B cell (primary cell): ENCODE measurements around the gene NTM. TPM values are rescaled to one million over a fixed set of nuclear protein-coding genes. Genes with fewer than 3 reads are reported as not detected.

Experiments
- ATAC-seq: fragments of 200-7000 bp; cut with Tn5 transposase; one replicate; pipeline ENCODE4 v1.10.0; 2021; ENCODE audit warnings: low read depth, mild to moderate bottlenecking, moderate number of reproducible peaks, moderate library complexity
- CTCF ChIA-PET: fragments of 350-600 bp; sonication (Branson Sonifier 250); formaldehyde crosslinking; loops from one replicate; lab custom pipeline; 2021; ENCODE audit warnings: antibody characterized with exemption, inconsistent platforms; lab: Charles Lee
- POLR2A ChIA-PET: fragments of 350-600 bp; sonication (Branson Sonifier 250); formaldehyde crosslinking; loops from one replicate; lab custom pipeline; 2021; ENCODE audit warnings: antibody characterized with exemption; lab: Charles Lee
- DNase-seq: peaks from one replicate; pipeline ENCODE4 v3.0.0; 2013
- H2AFZ ChIP-seq: 2 replicates; pipeline ENCODE4 v1.6.1; 2012; ENCODE audit warnings: mild to moderate bottlenecking, low read depth, low read length; ENCODE audit not compliant: insufficient read depth, poor library complexity, severe bottlenecking
- H3K27ac ChIP-seq, 2 donors: 1 replicate in 1 of 2; 2 replicates in 1 of 2; pipeline ENCODE4 v1.5.1; 2012 to 2013; ENCODE audit warnings: low read length in 2 of 2, mild to moderate bottlenecking in 2 of 2, moderate library complexity in 1 of 2
- H3K27me3 ChIP-seq, 4 experiments: fragments of 200-600 bp in 1 of 4; sonication (generic) in 1 of 4; replicated peaks in 1 of 4; 1 replicate in 2 of 4; 2 replicates in 2 of 4; pipeline versions ENCODE4 v1.6.1 to v1.7.0; 2013 to 2016; ENCODE audit warnings: low read length in 3 of 4, mild to moderate bottlenecking in 2 of 4, mixed read lengths in 1 of 4, moderate library complexity in 1 of 4; ENCODE audit not compliant: insufficient read depth in 4 of 4, control insufficient read depth in 3 of 4; ENCODE audit errors: control extremely low read depth in 1 of 4
- H3K36me3 ChIP-seq, 2 experiments: replicated peaks in 1 of 2; 1 replicate in 1 of 2; 2 replicates in 1 of 2; pipeline versions ENCODE4 v1.6.1 to v1.7.1; 2013; ENCODE audit warnings: low read length in 1 of 2; ENCODE audit not compliant: insufficient read depth in 2 of 2, control insufficient read depth in 1 of 2; ENCODE audit errors: control extremely low read depth in 1 of 2, extremely low read depth in 1 of 2
- H3K4me1 ChIP-seq, 2 donors: fragments of 200-600 bp in 1 of 2; sonication (generic) in 1 of 2; 1 replicate in 1 of 2; 2 replicates in 1 of 2; pipeline versions ENCODE4 v1.5.1 to v1.6.1; 2013 to 2017; ENCODE audit warnings: low read length in 2 of 2; ENCODE audit not compliant: control insufficient read depth in 2 of 2, insufficient read depth in 2 of 2
- H3K4me2 ChIP-seq: replicated peaks from 2 replicates; pipeline ENCODE3; 2012; ENCODE audit warnings: mild to moderate bottlenecking, low read depth, low read length; ENCODE audit not compliant: poor library complexity, severe bottlenecking
- H3K4me3 ChIP-seq, 5 experiments: fragments of 200-600 bp in 1 of 5; sonication (generic) in 1 of 5; 1 replicate in 3 of 5; 2 replicates in 2 of 5; pipeline versions ENCODE4 v1.5.1 to v1.7.0; 2011 to 2016; ENCODE audit warnings: low read length in 4 of 5, mild to moderate bottlenecking in 4 of 5, low read depth in 2 of 5, control low read depth in 1 of 5, moderate library complexity in 1 of 5; ENCODE audit not compliant: insufficient read depth in 1 of 5; ENCODE audit errors: control extremely low read depth in 1 of 5, extremely low read depth in 1 of 5
- H3K79me2 ChIP-seq: fragments of 200-600 bp; sonication (generic); one replicate; pipeline ENCODE4 v1.6.0; 2016; ENCODE audit warnings: low read length; ENCODE audit not compliant: control insufficient read depth, insufficient read depth
- H3K9ac ChIP-seq: fragments of 200-600 bp; sonication (generic); 2 replicates; pipeline ENCODE4 v1.6.1; 2017; ENCODE audit warnings: mild to moderate bottlenecking, low read length, moderate library complexity
- H3K9me3 ChIP-seq, 3 donors: one replicate each; pipeline versions ENCODE4 v1.6.1 to v1.7.1; 2013; ENCODE audit warnings: low read length in 2 of 3; ENCODE audit not compliant: control insufficient read depth in 2 of 3, insufficient read depth in 1 of 3; ENCODE audit errors: control extremely low read depth in 1 of 3
- H4K20me1 ChIP-seq: 2 replicates; pipeline ENCODE4 v1.6.0; 2012; ENCODE audit warnings: mild to moderate bottlenecking, low read length; ENCODE audit not compliant: insufficient read depth, control insufficient read depth, poor library complexity, severe bottlenecking
- H3K27ac Mint-ChIP-seq: one replicate; pipeline ENCODE4 v1.8.0; 2021; ENCODE audit warnings: mixed read lengths
- H3K27me3 Mint-ChIP-seq: one replicate; pipeline ENCODE4 v1.8.0; 2021; ENCODE audit warnings: mixed read lengths
- H3K4me1 Mint-ChIP-seq: one replicate; pipeline ENCODE4 v1.8.0; 2021; ENCODE audit warnings: mixed read lengths
- H3K4me3 Mint-ChIP-seq: one replicate; pipeline ENCODE4 v1.8.0; 2021; ENCODE audit warnings: mixed read lengths
- H3K9me3 Mint-ChIP-seq: one replicate; pipeline ENCODE4 v1.8.0; 2022; ENCODE audit warnings: mixed read lengths; ENCODE audit not compliant: insufficient read depth
- CTCF ChIP-seq: fragments of 200-600 bp; IDR thresholded peaks from one replicate; pipeline ENCODE4 v1.8.0; 2022; ENCODE audit warnings: antibody characterized with exemption, mild to moderate bottlenecking
- EZH2 ChIP-seq: IDR thresholded peaks from 2 replicates; pipeline ENCODE4 v1.6.1; 2012; ENCODE audit warnings: borderline replicate concordance, low read depth, mild to moderate bottlenecking, moderate library complexity, low read length; ENCODE audit not compliant: insufficient read depth, poor library complexity, severe bottlenecking
- WGBS: methylation state at CpG from one replicate; pipeline ENCODE4 v1.1.5; 2013; ENCODE audit warnings: missing lambda C conversion rate; ENCODE audit not compliant: insufficient coverage; 5-methylcytosine and 5-hydroxymethylcytosine counted together
- intact Hi-C: fragments of 100-400 bp; cut with micrococcal nuclease; formaldehyde crosslinking; loops from one replicate; pipeline ENCODE4 v1.10.0; 2022
- polyA plus RNA-seq: library from polyadenylated mRNA; depleted of rRNA; stranded (reverse); fragments of >200 nt; gene quantifications from 2 replicates; pipeline ENCODE4 v1.2.3, GENCODE V29; 2012
- total RNA-seq, 2 donors: library from RNA; stranded (reverse); fragments of 120-200 nt in 1 of 2; gene quantifications; 1 replicate in 1 of 2; 2 replicates in 1 of 2; pipeline versions ENCODE4 v1.2.3 to v1.2.4, GENCODE V29; 2013 to 2022

NTM gene
- total and polyA plus RNA-seq, 2 donors (not counting 1 experiment from before 2014, with no cell fraction given) = not detected

DNA sequence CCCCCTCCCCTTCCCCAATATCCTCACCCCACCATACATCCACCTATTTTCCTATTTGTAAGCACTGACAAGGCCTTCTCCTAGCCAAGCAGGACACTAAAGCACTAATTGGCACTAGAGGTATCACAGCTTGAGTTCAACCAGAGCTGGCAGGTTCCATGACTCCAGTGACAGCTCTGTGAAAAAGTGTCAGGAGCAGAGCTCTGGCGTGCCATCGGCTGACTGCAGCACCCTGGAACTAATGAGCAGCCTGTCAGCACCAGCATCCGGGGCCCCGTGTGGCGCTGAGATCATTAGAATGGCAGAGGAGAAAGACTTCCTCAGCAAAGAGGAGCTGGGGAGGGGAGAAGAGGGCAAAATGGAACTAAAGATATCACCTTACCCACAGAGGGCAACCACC is 847.4 kb downstream of the NTM start:
- no peaks in the 10 kb centered on the region for H3K4me1 ChIP-seq
- no peaks in the 10 kb centered on the region for H3K27me3 ChIP-seq
- H3K27ac Mint-ChIP-seq = no peak overlapping the region
- no peak for DNase-seq
- intact Hi-C loops = no loop called here
- 80% methylated on average over 1 of the region's 5 CpGs for WGBS
- peaks cover 0 to 14% (median 0%) of the 10 kb centered on the region in 3 donors for H3K9me3 ChIP-seq
- H3K36me3 ChIP-seq = no peaks in the 10 kb centered on the region
- H3K27me3 Mint-ChIP-seq = no peaks in the 10 kb centered on the region
- H2AFZ ChIP-seq = no peak overlapping the region
- no peak for ATAC-seq
- no peak overlapping the region for H3K9ac ChIP-seq
- no peak overlapping the region for H3K4me3 Mint-ChIP-seq
- no peak overlapping the region for H3K27ac ChIP-seq
- H3K9me3 Mint-ChIP-seq = no peaks in the 10 kb centered on the region
- no peak overlapping the region for H3K4me3 ChIP-seq
- CTCF ChIA-PET = no interaction called here
- H3K4me2 ChIP-seq = no peak overlapping the region
- POLR2A ChIA-PET = no interaction called here
- H3K4me1 Mint-ChIP-seq = no peaks in the 10 kb centered on the region
- H3K79me2 ChIP-seq = no peaks in the 10 kb centered on the region
- H4K20me1 ChIP-seq = no peaks in the 10 kb centered on the region
- TF ChIP-seq CTCF (no peak), EZH2 (no peak)

- no peak for TF ChIP-seq EZH2
- TF ChIP-seq CTCF = no peak
- H2AFZ ChIP-seq = no peak overlapping the region
- DNase-seq (no peak), ATAC-seq (no peak)
- H3K27ac ChIP-seq = no peak overlapping the region
- H3K9ac ChIP-seq = no peak overlapping the region
- ChIA-PET POLR2A (no interaction called here), CTCF (no interaction called here)
- no peak overlapping the region for H3K4me3 Mint-ChIP-seq
- intact Hi-C loops = no loop called here
- no peaks in the 10 kb centered on the region for H3K4me1 ChIP-seq
- no peaks in the 10 kb centered on the region for H3K79me2 ChIP-seq
- H3K27me3 Mint-ChIP-seq = no peaks in the 10 kb centered on the region
- no peak overlapping the region for H3K4me2 ChIP-seq
- peaks cover 4% of the 10 kb centered on the region for H3K9me3 Mint-ChIP-seq
- no peak overlapping the region for H3K4me3 ChIP-seq
- no peaks in the 10 kb centered on the region for H3K27me3 ChIP-seq
- no peaks in the 10 kb centered on the region for H3K4me1 Mint-ChIP-seq
- H3K36me3 ChIP-seq = no peaks in the 10 kb centered on the region
- no peaks in the 10 kb centered on the region for H4K20me1 ChIP-seq
- H3K9me3 ChIP-seq = peaks cover 0 to 18% (median 0%) of the 10 kb centered on the region in 3 donors
- no CpG with 5 or more reads among the region's 1 CpG for WGBS
- H3K27ac Mint-ChIP-seq = no peak overlapping the region
Observed at GRCh38 chr11:132220474-132220873, 850.1 kb downstream of the NTM start.
